HG03135 (cell line): ENCODE results near the gene HOXB3.
"Not testable (repeated sequence)": the region's sequence is repeated elsewhere in the genome, so short reads cannot be mapped to it uniquely, and the experiment has no call there.

Source experiments
- ATAC-seq: cut with Tn5 transposase; IDR thresholded peaks from one replicate; pipeline ENCODE4 v1.9.1; 2021; ENCODE audit warnings: mild to moderate bottlenecking, moderate library complexity; ENCODE audit not compliant: unreplicated experiment

HOXB3 gene

DNA sequence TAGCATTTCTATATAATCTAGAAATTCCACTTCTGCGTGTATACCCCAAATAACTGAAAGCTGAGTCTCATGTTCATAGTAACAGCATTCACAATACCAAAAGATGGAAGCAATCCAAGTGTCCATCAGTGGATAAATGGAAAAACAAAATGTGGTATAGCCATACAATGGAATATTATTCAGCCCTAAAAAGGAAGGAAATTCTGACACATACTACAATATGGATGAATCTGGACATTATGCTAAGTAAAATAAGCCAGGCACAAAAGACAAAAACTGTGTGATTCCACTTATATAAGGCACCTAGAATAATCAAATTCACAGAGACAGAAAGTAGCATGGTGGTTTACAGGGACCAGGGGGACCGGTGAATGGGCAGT is 79.7 kb downstream of the HOXB3 start:
- ATAC-seq, result no peak

GRCh38 chr17:48509708-48510107 is 80.3 kb downstream of the HOXB3 start:
- ATAC-seq, result not testable (repeated sequence)

GRCh38 chr17:48506246-48506645 is 83.8 kb downstream of the HOXB3 start:
- ATAC-seq, result no peak

DNA sequence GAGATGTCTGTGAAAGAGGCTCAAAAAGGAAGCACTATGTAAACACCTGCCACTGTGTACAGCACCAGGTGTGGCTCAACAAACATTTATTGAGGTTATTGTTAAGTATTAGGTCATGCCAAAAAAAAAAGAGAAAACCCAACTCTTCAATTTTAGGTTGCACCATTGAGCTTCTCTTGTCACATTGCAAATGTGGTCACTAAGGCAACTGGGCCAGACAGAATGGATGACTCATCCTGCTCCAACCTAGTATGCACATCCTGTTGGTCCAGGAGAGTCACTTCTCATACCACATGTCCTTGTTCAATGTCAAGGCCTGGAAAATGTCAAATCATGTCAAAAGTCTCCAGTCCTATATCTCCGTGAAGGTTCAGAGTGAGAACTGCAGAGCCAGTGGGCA is 84.3 kb downstream of the HOXB3 start:
- ATAC-seq, result peak; percentile 82

DNA sequence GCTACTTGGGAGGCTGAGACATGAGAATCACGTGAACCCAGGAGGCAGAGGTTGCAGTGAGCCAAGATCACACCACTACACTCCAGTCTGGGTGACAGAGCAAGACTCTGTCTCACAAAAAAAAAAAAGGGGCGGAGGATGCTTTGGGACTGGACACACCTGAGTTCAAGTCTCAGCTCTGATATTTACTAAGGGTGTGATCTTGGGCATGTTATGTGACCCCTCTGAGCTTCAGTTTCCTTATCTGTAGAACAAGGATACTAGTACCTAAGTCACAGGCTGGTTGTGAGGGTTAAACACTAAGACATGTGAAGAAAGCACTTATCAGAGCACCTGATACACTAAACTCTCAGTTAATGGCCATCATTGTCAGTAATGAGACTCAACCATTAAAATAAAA is 85.1 kb downstream of the HOXB3 start:
- ATAC-seq, result no peak

- ATAC-seq, result no peak
Measured at GRCh38 chr17:48503747-48504146, 86.3 kb downstream of the HOXB3 start.

- ATAC-seq, result no peak
Measured at GRCh38 chr17:48502901-48503300, 87.1 kb downstream of the HOXB3 start.

- no peak for ATAC-seq
Measured at GRCh38 chr17:48502312-48502711, 87.7 kb downstream of the HOXB3 start.

GRCh38 chr17:48500435-48501426 is 89.3 kb downstream of the HOXB3 start:
- no peak for ATAC-seq

GRCh38 chr17:48499735-48500434 is 90.2 kb downstream of the HOXB3 start:
- no peak for ATAC-seq

- ATAC-seq, result no peak
Measured at GRCh38 chr17:48499248-48499647, 90.8 kb downstream of the HOXB3 start.
